GM19372 (cell line): ENCODE measurements around the gene TRPM2.
"Not testable (repeated sequence)": the region's sequence is repeated elsewhere in the genome, so short reads cannot be mapped to it uniquely, and the experiment has no call there.

Experiments
- ATAC-seq: cut with Tn5 transposase; IDR thresholded peaks from one replicate; pipeline ENCODE4 v1.9.1; 2021; ENCODE audit warnings: mild to moderate bottlenecking, low read depth, moderate library complexity; ENCODE audit not compliant: unreplicated experiment

The TRPM2 gene

DNA sequence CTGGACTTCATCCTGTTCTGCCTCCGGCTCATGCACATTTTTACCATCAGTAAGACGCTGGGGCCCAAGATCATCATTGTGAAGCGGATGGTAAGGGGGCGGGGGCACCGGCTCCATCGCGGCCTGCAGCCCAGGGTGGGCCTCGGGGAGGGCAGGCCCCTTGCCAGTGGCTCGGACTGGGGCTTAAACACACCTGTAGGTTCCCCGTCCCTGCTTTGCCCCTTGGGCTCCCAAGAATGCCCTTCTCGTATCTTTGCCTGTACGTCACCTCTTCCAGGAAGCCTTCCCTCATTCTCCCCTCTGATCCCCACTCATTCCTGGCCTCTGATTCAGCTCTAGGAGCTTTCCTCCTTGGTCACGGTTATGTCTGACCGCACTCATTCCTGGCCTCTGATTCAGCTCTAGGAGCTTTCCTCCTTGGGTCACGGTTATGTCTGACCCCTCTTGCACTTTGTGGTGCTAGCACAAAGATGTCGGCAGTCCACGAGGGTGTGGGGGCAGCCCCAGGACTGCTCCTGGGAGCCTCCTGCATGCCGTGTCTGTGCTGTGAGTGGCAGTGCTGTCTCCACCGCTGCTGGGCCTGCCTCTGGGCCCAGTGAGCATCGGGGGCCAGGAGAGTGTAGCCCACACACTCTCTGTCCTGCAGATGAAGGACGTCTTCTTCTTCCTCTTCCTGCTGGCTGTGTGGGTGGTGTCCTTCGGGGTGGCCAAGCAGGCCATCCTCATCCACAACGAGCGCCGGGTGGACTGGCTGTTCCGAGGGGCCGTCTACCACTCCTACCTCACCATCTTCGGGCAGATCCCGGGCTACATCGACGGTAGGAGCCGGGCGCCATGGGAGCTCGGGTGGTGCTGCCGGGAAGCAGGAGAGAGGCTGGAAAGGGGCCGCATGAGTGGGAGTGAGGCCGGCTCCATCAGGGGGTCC is 52.8 kb downstream of the TRPM2 start:
- no peak for ATAC-seq

DNA sequence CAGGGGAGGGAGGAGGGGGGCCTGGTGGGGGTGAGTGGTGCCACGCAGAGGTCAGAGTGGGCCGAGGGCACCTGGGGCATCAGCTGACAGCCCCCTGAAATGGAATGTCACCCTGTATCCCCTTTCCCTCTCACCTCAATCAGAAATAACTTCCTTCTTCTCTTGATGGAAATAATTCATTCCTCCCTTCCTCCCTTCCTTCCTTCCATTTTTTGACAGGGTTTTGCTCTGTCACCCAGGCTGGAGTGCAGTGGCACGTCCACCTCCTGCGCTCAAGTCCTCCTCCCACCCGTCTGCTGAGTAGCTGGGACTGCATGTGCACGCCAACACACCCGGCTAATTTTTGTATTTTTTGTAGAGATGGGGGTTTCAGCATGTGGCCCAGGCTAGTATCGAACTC is 53.5 kb downstream of the TRPM2 start:
- ATAC-seq, result no peak

- ATAC-seq, result no peak
These were observed 54.1 kb downstream of the TRPM2 start for GRCh38 chr21:44407493-44407892.

DNA sequence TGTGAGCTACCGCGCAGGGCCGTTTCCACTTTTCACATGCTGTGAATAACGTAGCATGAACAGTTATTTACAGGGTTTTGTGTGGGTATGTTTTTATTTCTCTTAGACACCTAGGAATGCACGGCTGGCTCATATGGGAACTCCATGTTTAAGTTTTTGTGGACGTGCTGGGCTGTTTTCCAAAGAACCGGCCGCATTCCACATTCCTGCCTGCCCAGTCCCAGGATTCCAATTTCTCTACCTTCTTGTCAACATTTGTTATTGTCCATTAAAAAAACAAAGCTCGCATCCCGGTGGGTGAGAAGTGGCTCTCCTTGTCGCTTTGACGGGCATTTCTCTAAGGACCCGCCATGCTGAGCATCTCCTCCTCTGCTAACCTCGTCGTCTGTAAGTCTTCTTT is 54.8 kb downstream of the TRPM2 start:
- no peak for ATAC-seq

- no peak for ATAC-seq
These were observed 60.3 kb downstream of the TRPM2 start for GRCh38 chr21:44413566-44414290.

DNA sequence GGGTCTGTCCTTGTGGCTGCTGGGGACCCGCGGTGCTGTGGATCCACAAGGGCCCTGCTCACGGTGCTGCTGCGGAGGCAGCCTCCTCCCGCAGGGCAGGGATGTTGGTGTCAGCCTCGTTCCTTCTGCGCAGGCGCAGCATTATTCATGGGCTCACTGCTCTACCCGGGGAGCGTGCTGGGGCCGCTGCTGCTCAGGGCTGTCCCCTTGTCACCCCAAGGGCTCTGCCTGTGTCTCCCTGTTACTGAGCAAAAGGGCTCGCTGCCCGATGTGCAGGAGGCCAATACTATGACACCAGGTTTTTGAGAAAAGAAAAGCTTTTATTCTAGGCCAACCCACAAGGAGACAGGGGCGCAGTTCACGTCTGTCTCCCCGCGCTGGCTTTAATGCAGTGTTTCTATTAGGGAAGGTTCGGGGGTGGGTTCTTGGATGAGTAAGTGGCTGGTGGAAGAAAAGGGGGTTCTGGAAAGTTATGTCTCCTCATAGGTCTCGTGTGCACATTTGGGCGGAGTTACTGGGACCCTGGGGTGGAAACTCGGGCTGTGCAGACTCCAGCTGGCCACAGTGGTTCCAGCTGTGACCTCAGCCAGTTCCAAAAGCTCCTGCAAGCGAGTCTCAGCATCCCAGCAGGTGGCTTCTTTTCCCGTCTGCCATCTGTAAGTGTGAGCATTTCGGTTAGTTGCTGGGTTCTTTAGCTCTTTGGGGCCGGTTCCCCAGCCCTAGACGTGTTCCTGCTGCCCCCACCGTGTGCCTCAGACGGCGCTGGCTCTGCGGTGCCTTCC is 61.1 kb downstream of the TRPM2 start:
- ATAC-seq, result no peak

DNA sequence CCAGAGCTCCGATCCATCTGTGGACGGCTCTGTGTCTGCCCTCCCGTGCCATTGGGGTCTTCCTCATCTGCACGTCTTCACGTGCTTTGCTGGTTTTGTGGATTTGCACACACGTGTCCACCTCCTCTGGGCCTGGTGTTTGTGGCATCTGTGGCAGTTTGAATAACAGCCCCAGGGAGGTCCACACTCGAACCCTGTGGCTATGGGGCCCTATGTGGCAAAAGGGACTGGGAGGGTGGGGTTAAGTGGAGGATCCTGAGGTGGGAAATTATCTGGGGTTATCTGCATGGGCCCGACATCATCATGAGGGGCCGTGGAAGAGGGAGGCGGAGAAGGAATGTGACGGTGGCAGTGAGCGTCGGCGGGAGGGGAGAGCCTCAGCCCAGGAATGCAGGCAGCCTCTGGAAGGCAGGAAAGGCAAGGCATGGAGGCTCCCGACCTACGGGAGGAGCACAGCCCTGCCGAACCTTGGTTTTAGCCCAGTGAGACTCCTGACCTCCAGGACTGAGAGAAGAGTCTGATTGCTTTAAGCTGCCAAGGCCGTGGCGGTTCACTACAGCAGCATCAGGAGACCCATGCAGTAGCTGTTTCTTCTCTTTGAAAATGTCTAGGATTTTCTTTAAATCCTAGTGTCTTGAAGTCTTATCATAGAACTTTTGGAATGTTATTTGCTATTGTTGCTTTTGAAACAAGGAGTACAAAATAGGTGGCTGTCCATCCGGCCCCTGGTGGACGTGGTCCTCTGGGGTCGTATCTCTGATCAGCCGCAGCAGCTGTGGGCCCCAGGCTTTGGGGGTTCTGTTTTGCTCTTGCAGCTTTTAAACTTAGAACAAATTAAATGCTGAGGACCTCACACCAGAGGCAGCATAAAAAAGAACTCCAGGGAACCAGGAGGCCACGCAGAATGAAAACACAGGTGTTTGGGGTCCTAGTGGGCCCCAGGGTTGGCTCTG is 61.9 kb downstream of the TRPM2 start:
- no peak for ATAC-seq

- no peak for ATAC-seq
These were observed 62.8 kb downstream of the TRPM2 start for GRCh38 chr21:44416193-44416592.

DNA sequence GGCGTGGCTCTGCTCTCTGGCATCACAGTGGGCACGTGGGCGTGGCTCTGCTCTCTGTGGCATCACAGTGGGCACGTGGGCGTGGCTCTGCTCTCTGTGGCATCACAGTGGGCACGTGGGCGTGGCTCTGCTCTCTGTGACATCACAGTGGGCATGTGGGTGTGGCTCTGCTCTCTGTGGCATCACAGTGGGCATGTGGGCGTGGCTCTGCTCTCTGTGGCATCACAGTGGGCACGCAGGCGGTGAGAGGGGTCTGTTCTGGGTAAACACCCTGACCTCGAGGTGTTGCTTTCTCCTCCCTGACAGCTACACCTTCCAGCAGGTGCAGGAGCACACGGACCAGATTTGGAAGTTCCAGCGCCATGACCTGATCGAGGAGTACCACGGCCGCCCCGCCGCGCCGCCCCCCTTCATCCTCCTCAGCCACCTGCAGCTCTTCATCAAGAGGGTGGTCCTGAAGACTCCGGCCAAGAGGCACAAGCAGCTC is 64.2 kb downstream of the TRPM2 start:
- ATAC-seq, result not testable (repeated sequence)

- ATAC-seq, result no peak
These were observed 64.9 kb downstream of the TRPM2 start for GRCh38 chr21:44418108-44418875.

DNA sequence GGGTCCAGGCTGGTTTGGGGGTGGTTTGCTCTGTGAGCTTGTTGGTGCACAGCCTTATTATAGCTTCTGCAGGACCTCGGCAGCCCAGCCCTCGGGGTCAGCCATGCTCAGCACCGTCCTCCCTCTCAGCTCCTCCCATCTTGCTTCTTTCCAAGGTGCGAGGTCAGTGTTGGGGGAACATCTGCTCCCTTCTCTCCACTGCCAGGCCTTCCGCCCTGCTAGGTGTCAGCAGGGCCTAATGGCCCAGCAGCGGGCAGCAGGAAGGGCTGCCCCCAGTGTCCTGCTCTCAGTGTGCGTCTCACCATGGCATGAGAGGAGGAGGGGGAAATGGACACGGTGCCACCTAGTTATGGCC is 65.4 kb downstream of the TRPM2 start:
- no peak for ATAC-seq

DNA sequence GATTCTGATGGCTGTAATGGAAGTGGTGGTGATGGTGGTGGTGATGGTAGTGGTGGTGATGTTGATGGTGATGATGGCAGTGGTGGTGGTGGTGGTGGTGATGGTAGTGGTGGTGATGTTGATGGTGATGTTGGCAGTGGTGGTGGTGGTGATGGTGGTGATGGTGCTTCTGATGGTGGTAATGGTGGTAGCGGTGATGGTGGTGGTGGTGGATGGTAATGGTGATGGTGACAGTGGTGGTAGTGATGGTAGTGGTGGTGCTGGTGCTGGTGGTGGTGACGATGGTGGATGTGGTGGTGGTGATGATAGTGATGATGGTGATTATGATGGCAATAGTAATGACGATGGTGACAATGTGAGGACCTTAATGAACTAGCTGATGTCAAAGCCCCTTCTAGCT is 66.3 kb downstream of the TRPM2 start:
- ATAC-seq, result no peak

- ATAC-seq, result no peak
These were observed 67.2 kb downstream of the TRPM2 start for GRCh38 chr21:44420416-44421205.

DNA sequence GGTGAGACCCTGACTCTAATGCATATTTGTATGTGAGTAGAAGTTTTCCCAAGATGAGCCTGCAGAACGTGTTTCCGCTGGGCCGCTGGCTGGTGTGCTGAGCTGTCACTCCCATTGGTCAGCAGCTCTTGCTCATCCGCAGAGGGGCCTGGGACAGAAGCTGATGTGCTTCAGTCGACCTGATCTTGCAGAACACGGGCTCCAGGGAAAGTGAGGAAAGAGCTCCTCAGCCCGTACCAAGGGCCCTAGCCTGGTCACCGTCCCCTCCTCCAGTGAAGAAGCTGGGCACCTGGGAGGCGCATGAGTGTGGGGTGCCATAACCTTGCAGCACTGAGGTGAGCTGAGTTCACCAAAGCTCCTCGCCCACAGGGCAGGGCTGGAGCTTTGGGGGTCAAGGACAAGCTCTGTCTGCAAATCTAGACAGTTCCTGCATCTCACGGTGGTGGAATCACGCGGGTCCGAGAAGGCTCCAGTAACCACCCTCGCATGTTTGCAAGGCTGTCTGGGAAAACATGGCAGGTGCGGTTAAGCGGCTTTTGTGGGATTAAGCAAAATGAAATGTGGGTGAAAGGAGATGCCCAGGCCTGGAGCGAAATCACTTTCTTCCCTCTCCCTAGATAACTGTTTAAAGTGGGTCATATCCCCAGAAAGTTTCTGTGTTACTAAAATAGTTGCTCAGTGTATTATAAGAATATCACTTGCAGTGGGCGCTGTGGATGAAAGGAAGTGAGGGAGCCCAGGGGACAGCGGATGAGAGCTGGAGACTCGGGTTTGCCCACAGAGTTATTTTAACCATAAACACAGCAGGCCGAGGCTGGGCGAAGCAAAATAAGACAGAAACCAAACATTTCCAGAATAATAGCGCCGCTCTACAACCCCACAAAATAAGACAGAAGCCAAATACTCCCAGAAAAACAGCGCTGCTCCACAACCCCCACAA is 68.8 kb downstream of the TRPM2 start:
- ATAC-seq, result no peak

GRCh38 chr21:44423312-44423821 is 69.9 kb downstream of the TRPM2 start:
- no peak for ATAC-seq

DNA sequence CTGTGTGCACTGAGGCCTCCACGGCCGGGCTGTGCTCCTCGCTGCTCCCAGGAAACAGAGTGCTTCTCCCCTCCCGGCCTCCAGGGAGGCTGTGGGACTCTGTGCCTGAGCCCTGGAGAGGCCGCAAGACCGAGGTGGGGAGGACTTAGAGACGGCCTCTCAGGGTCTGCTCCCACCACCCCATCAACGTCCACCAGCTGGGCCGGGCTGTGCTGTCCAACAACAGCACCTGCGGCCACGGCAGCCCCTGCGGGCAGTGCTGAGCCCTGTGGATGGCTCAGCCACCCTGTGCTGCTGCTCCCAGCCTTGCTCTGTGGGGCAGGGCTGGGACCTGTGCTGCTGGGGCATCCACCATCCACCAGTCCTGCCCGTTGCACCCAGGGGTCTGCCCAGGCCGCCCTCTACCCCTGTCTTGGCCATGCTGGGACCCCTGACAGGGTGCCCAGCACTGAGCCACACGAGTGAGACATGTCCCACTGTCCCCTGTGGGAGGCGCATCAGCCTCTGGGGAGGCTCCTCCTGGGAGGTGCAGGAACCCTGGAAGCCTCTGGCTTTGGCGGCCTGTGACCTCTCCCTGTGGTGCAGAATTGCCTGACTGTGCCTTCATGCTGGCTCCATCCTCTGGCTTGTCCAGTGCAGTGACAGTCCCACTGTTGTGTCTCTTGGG is 70.7 kb downstream of the TRPM2 start:
- ATAC-seq, result no peak
